Measurements from ENCODE around the gene PCDHGA5.
"Not testable (repeated sequence)": the region's sequence is repeated elsewhere in the genome, so short reads cannot be mapped to it uniquely, and the experiment has no call there.

Gene PCDHGA5

GRCh38 chr5:141388661-141389060 is 24.7 kb downstream of the PCDHGA5 start:
- no peak for DNase-seq

- DNase-seq, result no peak
Measured at GRCh38 chr5:141389153-141390042, 25.4 kb downstream of the PCDHGA5 start.

- no peak for DNase-seq
Measured at GRCh38 chr5:141392429-141393198, 28.7 kb downstream of the PCDHGA5 start, which contains the start of gene PCDHGA8. Gene PCDHGA8, plus strand, starts transcription at chr5:141392633. Its CDS starts 181 bp downstream, at chr5:141392814.

GRCh38 chr5:141393267-141393666 is 29.3 kb downstream of the PCDHGA5 start:
- no peak for DNase-seq

GRCh38 chr5:141394401-141395187 is 30.6 kb downstream of the PCDHGA5 start:
- not testable (repeated sequence) for DNase-seq

GRCh38 chr5:141397756-141398551 is 34.0 kb downstream of the PCDHGA5 start, which contains the start of gene PCDHGB5:
Gene PCDHGB5, plus strand, starts transcription at chr5:141397947. Its CDS starts 181 bp downstream, at chr5:141398128.
- not testable (repeated sequence) for DNase-seq

GRCh38 chr5:141398608-141399007 is 34.6 kb downstream of the PCDHGA5 start:
- DNase-seq, result no peak

GRCh38 chr5:141399555-141400258 is 35.7 kb downstream of the PCDHGA5 start:
- DNase-seq, result no peak

- DNase-seq, result no peak
Measured at GRCh38 chr5:141402553-141403243, 38.7 kb downstream of the PCDHGA5 start, which contains the start of gene PCDHGA9. Gene PCDHGA9, plus strand, starts transcription at chr5:141402778. Its CDS starts 175 bp downstream, at chr5:141402953.

GRCh38 chr5:141403387-141403786 is 39.4 kb downstream of the PCDHGA5 start:
- no peak for DNase-seq

GRCh38 chr5:141407790-141408505 is 44.0 kb downstream of the PCDHGA5 start, which contains the start of gene PCDHGB6:
Gene PCDHGB6, plus strand, starts transcription at chr5:141408021. Its CDS starts 182 bp downstream, at chr5:141408203.
- not testable (repeated sequence) for DNase-seq

- DNase-seq, result no peak
Measured at GRCh38 chr5:141409598-141410306, 45.8 kb downstream of the PCDHGA5 start.

GRCh38 chr5:141411575-141411974 is 47.6 kb downstream of the PCDHGA5 start:
- no peak for DNase-seq

GRCh38 chr5:141412854-141413539 is 49.0 kb downstream of the PCDHGA5 start, which contains the start of gene PCDHGA10:
Gene PCDHGA10, plus strand, starts transcription at chr5:141412987. Its CDS starts 189 bp downstream, at chr5:141413176.
- peak; percentile 1 for DNase-seq

- no peak for DNase-seq
Measured at GRCh38 chr5:141413540-141414069, 49.6 kb downstream of the PCDHGA5 start.

- DNase-seq, result not testable (repeated sequence)
Measured at GRCh38 chr5:141414548-141415274, 50.7 kb downstream of the PCDHGA5 start.

- not testable (repeated sequence) for DNase-seq
Measured at GRCh38 chr5:141415275-141415618, 51.3 kb downstream of the PCDHGA5 start.
